Neutrophil (primary cell): Measurements from ENCODE around the gene IL17C.

Source experiments
- H3K27ac ChIP-seq: fragments of 200-600 bp; sonication (generic); 2 replicates; pipeline ENCODE4 v1.5.1; 2016; ENCODE audit warnings: mild to moderate bottlenecking, moderate library complexity
- H3K27me3 ChIP-seq: fragments of 200-600 bp; sonication (generic); 2 replicates; pipeline ENCODE4 v1.6.0; 2016; ENCODE audit warnings: mild to moderate bottlenecking
- H3K36me3 ChIP-seq: fragments of 200-600 bp; sonication (generic); 2 replicates; pipeline ENCODE4 v1.5.1; 2017
- H3K4me1 ChIP-seq, 2 experiments: fragments of 200-600 bp in 1 of 2; sonication (generic) in 1 of 2; 1 replicate in 1 of 2; 2 replicates in 1 of 2; pipeline versions ENCODE4 v1.5.1 to v1.6.1; 2013 to 2016; ENCODE audit warnings: low read depth in 1 of 2, low read length in 1 of 2, mild to moderate bottlenecking in 1 of 2, moderate library complexity in 1 of 2; ENCODE audit not compliant: control insufficient read depth in 1 of 2, insufficient read depth in 1 of 2
- H3K4me3 ChIP-seq, 2 experiments: fragments of 200-600 bp in 1 of 2; sonication (generic) in 1 of 2; 1 replicate in 1 of 2; 2 replicates in 1 of 2; pipeline ENCODE4 v1.5.1; 2013 to 2016; ENCODE audit warnings: low read depth in 1 of 2, low read length in 1 of 2, mild to moderate bottlenecking in 1 of 2, moderate library complexity in 1 of 2
- H3K9me3 ChIP-seq: fragments of 200-600 bp; sonication (generic); 2 replicates; pipeline ENCODE4 v1.5.1; 2016
- TF ChIP-seq, protein P1 (sequence below): fragments of 200-600 bp; sonication (generic); IDR thresholded peaks from 2 replicates; pipeline ENCODE4 v1.5.1; 2016; ENCODE audit warnings: antibody characterized with exemption

The IL17C gene

DNA sequence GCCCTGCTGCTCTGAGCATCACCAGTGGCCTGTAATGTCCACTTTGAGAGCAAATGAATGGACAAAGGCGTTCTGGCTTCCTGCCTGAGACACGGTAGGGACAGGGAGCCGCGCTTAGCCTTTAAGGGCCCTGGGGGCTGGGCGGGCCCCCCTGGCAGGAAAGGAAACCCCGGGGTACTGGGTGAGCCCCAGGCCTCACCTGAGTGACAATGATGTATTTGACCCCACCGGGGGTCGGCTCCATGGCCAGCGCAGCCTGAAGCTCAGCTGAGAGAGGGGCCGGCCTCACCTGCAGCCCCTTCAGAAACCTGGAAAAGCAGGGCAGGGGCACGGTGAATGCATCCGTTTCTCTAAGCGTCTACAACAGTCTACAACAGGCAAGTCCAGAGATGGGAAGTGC lies 14.7 kb downstream of the IL17C start:
- TF ChIP-seq, protein P1, sequence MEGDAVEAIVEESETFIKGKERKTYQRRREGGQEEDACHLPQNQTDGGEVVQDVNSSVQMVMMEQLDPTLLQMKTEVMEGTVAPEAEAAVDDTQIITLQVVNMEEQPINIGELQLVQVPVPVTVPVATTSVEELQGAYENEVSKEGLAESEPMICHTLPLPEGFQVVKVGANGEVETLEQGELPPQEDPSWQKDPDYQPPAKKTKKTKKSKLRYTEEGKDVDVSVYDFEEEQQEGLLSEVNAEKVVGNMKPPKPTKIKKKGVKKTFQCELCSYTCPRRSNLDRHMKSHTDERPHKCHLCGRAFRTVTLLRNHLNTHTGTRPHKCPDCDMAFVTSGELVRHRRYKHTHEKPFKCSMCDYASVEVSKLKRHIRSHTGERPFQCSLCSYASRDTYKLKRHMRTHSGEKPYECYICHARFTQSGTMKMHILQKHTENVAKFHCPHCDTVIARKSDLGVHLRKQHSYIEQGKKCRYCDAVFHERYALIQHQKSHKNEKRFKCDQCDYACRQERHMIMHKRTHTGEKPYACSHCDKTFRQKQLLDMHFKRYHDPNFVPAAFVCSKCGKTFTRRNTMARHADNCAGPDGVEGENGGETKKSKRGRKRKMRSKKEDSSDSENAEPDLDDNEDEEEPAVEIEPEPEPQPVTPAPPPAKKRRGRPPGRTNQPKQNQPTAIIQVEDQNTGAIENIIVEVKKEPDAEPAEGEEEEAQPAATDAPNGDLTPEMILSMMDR = no peak
- Histone ChIP-seq H3K27me3 (no peaks in the 10 kb centered on the region), H3K4me1 (peaks cover 29 to 33% of the 10 kb centered on the region in 2 experiments), H3K27ac (no peak overlapping the region), H3K9me3 (no peaks in the 10 kb centered on the region), H3K36me3 (peaks cover 10% of the 10 kb centered on the region), H3K4me3 (no peak overlapping the region)

GRCh38 chr16:88653596-88654362 lies 15.4 kb downstream of the IL17C start:
- Histone ChIP-seq H3K4me1 (peaks cover 22 to 26% of the 10 kb centered on the region in 2 experiments), H3K4me3 (no peak overlapping the region), H3K27me3 (no peaks in the 10 kb centered on the region), H3K36me3 (peaks cover 8% of the 10 kb centered on the region), H3K9me3 (no peaks in the 10 kb centered on the region), H3K27ac (no peak overlapping the region)
- TF ChIP-seq, protein P1 = no peak

GRCh38 chr16:88654363-88655052 lies 16.1 kb downstream of the IL17C start:
- TF ChIP-seq, protein P1 = no peak
- H3K36me3 ChIP-seq = peaks cover 2% of the 10 kb centered on the region
- peaks cover 15 to 19% of the 10 kb centered on the region in 2 experiments for H3K4me1 ChIP-seq
- H3K4me3 ChIP-seq = no peak overlapping the region
- H3K27ac ChIP-seq = no peak overlapping the region
- no peaks in the 10 kb centered on the region for H3K9me3 ChIP-seq
- H3K27me3 ChIP-seq = no peaks in the 10 kb centered on the region

- TF ChIP-seq, protein P1 = no peak
- no peak overlapping the region for H3K4me3 ChIP-seq
- H3K9me3 ChIP-seq = no peaks in the 10 kb centered on the region
- no peak overlapping the region for H3K27ac ChIP-seq
- no peaks in the 10 kb centered on the region for H3K36me3 ChIP-seq
- H3K27me3 ChIP-seq = no peaks in the 10 kb centered on the region
- H3K4me1 ChIP-seq = peaks cover 12 to 13% of the 10 kb centered on the region in 2 experiments
Observed at GRCh38 chr16:88655053-88655732, 16.8 kb downstream of the IL17C start.

DNA sequence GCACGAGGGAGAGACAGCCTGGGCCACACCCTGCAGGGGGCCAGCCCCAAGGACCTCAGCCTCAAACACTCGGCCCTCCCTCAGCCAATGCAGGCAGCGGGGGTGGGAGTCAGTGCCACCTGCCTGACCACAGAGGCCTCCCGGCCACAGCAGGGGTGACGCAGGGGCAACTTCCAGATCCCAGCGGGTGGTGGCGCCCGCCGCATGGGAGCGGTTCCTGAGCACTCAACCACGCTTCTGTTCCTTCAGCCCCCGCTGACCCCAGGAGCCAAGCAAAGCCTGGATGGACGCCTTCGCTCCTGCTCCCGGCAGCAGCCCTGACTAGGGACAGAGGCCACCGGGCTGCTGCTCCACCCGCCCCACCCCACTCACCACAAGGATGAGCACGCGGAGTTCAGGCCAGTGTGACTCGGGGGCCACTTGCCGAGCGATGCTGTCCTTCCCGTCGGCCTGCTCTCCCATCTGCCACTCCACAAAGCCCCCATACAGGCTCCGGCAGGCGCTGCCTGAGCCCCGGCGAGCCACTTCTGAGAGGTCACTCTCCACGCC lies 17.4 kb downstream of the IL17C start:
- no peaks in the 10 kb centered on the region for H3K27me3 ChIP-seq
- TF ChIP-seq, protein P1 = no peak
- no peaks in the 10 kb centered on the region for H3K9me3 ChIP-seq
- no peak overlapping the region for H3K27ac ChIP-seq
- peaks cover 12% of the 10 kb centered on the region in 2 experiments for H3K4me1 ChIP-seq
- H3K36me3 ChIP-seq = no peaks in the 10 kb centered on the region
- H3K4me3 ChIP-seq = no peak overlapping the region
